H1 (cell line): ENCODE measurements around the gene KLRK1.

Experiments
- ASH2L ChIP-seq: fragments of 200-600, 300-600 bp; sonication (generic); IDR thresholded peaks from one replicate; pipeline ENCODE4 v1.7.1; 2017; ENCODE audit warnings: low read length
- CTCF ChIP-seq, 3 experiments: IDR thresholded peaks; 1 replicate in 2 of 3; 2 replicates in 1 of 3; pipeline versions ENCODE4 v1.5.1 to v1.6.1; 2011; ENCODE audit warnings: low read length in 3 of 3, mild to moderate bottlenecking in 3 of 3, inconsistent platforms in 2 of 3, low read depth in 1 of 3, moderate library complexity in 1 of 3; ENCODE audit not compliant: insufficient read depth in 1 of 3; ENCODE audit errors: control extremely low read depth in 1 of 3
- JUN ChIP-seq: IDR thresholded peaks from 2 replicates; pipeline ENCODE4 v1.6.1; 2011; ENCODE audit warnings: low read depth, mild to moderate bottlenecking, improper control_type of control experiment, low read length
- MAX ChIP-seq: IDR thresholded peaks from 2 replicates; pipeline ENCODE4 v1.6.1; 2012; ENCODE audit warnings: inconsistent platforms
- SIN3A ChIP-seq, 2 experiments: IDR thresholded peaks in 1 of 2; conservative IDR thresholded peaks in 1 of 2; 2 replicates each; pipeline ENCODE4 v1.6.1; 2011 to 2012; ENCODE audit warnings: low read length in 2 of 2, improper control_type of control experiment in 1 of 2, low read depth in 1 of 2, mild to moderate bottlenecking in 1 of 2
- SRF ChIP-seq: IDR thresholded peaks from 2 replicates; pipeline ENCODE4 v1.6.1; 2011; ENCODE audit warnings: mild to moderate bottlenecking, low read depth, low read length, moderate library complexity
- TAF1 ChIP-seq: IDR thresholded peaks from 2 replicates; pipeline ENCODE4 v1.6.1; 2011; ENCODE audit warnings: mild to moderate bottlenecking, low read depth, low read length

- no peak for TF ChIP-seq TAF1
- no peak for TF ChIP-seq ASH2L
- no peak for TF ChIP-seq CTCF (IDR thresholded peaks at IDR 0.05; ENCODE audit: control extremely low read depth in 1 of 3, insufficient read depth in 1 of 3, low read depth in 1 of 3, low read length in 3 of 3)
- no peak for TF ChIP-seq MAX
- no peak for TF ChIP-seq SIN3A (conservative IDR thresholded peaks at IDR 0.05 in 1 of 2, IDR thresholded peaks at IDR 0.05 in 1 of 2; ENCODE audit: low read depth in 1 of 2, low read length in 2 of 2)
- TF ChIP-seq SRF = no peak
- no peak for TF ChIP-seq JUN
These were observed 50.6 kb downstream of the KLRK1 start for GRCh38 chr12:10339053-10339840.
